ENCODE results near the gene AP1G2. TPM values are rescaled to one million over a fixed set of nuclear protein-coding genes. Genes with fewer than 3 reads are reported as not detected.
A peak's percentile ranks its signal among the peaks of the same experiment; 100 is the strongest.

Gene AP1G2
- total and polyA plus RNA-seq, 2 of the 13 experiments (the other 11 are each of a cell fraction or from before 2014, with no cell fraction given): 96.9 to 611 TPM

DNA sequence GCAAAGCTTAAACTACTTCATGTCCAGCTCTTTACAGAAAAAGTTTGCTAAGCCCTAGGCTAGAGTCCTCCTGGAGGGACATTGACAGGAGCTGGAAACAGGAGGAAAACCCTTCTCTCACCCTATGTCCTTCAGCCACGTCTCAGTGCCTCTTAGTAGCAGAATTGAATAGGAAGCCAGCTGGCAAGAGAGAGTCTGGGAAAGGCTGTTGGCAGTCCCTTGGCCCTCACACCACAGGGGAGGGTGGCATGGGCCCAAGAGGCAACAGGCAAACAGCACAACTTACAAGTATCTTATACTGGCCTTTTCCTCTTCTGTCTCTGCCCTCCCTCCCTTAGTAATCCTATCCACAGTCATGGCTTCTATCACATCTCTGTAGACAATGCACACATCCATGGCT, 40.9 kb upstream of the AP1G2 start (continued):
- TF ChIP-seq ZNF441 (CRISPR knock-in tag; IDR thresholded peaks at IDR 0.05; ENCODE audit: borderline replicate concordance) (no peak), ZNF841 (CRISPR knock-in tag; IDR thresholded peaks at IDR 0.05; ENCODE audit: borderline replicate concordance) (no peak), ZC3H4 (CRISPR knock-in tag; IDR thresholded peaks at IDR 0.05; ENCODE audit: borderline replicate concordance) (peak; percentile 52; the same call in 1 of the 2 replicates), MXD4 (CRISPR knock-in tag; IDR thresholded peaks at IDR 0.05) (no peak), KAT7 (CRISPR knock-in tag; IDR thresholded peaks at IDR 0.05; ENCODE audit: borderline replicate concordance) (no peak), ZNF615 (CRISPR knock-in tag; IDR thresholded peaks at IDR 0.05; ENCODE audit: borderline replicate concordance) (no peak), ATF7 (IDR thresholded peaks at IDR 0.05) (no peak), ATF7 (CRISPR knock-in tag; IDR thresholded peaks at IDR 0.05) (no peak), SRSF4 (IDR thresholded peaks at IDR 0.05; ENCODE audit: low read depth, low read length, poor library complexity, severe bottlenecking) (no peak), ZNF20 (CRISPR knock-in tag; IDR thresholded peaks at IDR 0.05) (no peak), EHMT2 (IDR thresholded peaks at IDR 0.05; ENCODE audit: borderline replicate concordance, low read depth, low read length) (no peak), GTF3A (CRISPR knock-in tag; conservative IDR thresholded peaks at IDR 0.05) (no peak), KLF9 (CRISPR knock-in tag; IDR thresholded peaks at IDR 0.05; ENCODE audit: low read depth) (no peak), ATRX (CRISPR knock-in tag; IDR thresholded peaks at IDR 0.05; ENCODE audit: borderline replicate concordance) (no peak)
- TF ChIP-seq, protein P1, sequence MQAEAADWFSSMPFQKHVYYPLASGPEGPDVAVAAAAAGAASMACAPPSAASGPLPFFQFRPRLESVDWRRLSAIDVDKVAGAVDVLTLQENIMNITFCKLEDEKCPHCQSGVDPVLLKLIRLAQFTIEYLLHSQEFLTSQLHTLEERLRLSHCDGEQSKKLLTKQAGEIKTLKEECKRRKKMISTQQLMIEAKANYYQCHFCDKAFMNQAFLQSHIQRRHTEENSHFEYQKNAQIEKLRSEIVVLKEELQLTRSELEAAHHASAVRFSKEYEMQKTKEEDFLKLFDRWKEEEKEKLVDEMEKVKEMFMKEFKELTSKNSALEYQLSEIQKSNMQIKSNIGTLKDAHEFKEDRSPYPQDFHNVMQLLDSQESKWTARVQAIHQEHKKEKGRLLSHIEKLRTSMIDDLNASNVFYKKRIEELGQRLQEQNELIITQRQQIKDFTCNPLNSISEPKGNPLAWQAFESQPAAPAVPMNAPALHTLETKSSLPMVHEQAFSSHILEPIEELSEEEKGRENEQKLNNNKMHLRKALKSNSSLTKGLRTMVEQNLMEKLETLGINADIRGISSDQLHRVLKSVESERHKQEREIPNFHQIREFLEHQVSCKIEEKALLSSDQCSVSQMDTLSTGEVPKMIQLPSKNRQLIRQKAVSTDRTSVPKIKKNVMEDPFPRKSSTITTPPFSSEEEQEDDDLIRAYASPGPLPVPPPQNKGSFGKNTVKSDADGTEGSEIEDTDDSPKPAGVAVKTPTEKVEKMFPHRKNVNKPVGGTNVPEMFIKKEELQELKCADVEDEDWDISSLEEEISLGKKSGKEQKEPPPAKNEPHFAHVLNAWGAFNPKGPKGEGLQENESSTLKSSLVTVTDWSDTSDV (CRISPR knock-in tag; IDR thresholded peaks at IDR 0.05): no peak
- TF ChIP-seq, protein P2, sequence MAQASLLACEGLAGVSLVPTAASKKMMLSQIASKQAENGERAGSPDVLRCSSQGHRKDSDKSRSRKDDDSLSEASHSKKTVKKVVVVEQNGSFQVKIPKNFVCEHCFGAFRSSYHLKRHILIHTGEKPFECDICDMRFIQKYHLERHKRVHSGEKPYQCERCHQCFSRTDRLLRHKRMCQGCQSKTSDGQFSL (CRISPR knock-in tag; IDR thresholded peaks at IDR 0.05): no peak
- TF ChIP-seq, protein P3, sequence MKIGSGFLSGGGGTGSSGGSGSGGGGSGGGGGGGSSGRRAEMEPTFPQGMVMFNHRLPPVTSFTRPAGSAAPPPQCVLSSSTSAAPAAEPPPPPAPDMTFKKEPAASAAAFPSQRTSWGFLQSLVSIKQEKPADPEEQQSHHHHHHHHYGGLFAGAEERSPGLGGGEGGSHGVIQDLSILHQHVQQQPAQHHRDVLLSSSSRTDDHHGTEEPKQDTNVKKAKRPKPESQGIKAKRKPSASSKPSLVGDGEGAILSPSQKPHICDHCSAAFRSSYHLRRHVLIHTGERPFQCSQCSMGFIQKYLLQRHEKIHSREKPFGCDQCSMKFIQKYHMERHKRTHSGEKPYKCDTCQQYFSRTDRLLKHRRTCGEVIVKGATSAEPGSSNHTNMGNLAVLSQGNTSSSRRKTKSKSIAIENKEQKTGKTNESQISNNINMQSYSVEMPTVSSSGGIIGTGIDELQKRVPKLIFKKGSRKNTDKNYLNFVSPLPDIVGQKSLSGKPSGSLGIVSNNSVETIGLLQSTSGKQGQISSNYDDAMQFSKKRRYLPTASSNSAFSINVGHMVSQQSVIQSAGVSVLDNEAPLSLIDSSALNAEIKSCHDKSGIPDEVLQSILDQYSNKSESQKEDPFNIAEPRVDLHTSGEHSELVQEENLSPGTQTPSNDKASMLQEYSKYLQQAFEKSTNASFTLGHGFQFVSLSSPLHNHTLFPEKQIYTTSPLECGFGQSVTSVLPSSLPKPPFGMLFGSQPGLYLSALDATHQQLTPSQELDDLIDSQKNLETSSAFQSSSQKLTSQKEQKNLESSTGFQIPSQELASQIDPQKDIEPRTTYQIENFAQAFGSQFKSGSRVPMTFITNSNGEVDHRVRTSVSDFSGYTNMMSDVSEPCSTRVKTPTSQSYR (CRISPR knock-in tag; IDR thresholded peaks at IDR 0.05; ENCODE audit: borderline replicate concordance): no peak
- TF ChIP-seq, protein P4, sequence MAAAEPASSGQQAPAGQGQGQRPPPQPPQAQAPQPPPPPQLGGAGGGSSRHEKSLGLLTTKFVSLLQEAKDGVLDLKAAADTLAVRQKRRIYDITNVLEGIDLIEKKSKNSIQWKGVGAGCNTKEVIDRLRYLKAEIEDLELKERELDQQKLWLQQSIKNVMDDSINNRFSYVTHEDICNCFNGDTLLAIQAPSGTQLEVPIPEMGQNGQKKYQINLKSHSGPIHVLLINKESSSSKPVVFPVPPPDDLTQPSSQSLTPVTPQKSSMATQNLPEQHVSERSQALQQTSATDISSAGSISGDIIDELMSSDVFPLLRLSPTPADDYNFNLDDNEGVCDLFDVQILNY (CRISPR knock-in tag; conservative IDR thresholded peaks at IDR 0.05): no peak
- TF ChIP-seq, protein P5, sequence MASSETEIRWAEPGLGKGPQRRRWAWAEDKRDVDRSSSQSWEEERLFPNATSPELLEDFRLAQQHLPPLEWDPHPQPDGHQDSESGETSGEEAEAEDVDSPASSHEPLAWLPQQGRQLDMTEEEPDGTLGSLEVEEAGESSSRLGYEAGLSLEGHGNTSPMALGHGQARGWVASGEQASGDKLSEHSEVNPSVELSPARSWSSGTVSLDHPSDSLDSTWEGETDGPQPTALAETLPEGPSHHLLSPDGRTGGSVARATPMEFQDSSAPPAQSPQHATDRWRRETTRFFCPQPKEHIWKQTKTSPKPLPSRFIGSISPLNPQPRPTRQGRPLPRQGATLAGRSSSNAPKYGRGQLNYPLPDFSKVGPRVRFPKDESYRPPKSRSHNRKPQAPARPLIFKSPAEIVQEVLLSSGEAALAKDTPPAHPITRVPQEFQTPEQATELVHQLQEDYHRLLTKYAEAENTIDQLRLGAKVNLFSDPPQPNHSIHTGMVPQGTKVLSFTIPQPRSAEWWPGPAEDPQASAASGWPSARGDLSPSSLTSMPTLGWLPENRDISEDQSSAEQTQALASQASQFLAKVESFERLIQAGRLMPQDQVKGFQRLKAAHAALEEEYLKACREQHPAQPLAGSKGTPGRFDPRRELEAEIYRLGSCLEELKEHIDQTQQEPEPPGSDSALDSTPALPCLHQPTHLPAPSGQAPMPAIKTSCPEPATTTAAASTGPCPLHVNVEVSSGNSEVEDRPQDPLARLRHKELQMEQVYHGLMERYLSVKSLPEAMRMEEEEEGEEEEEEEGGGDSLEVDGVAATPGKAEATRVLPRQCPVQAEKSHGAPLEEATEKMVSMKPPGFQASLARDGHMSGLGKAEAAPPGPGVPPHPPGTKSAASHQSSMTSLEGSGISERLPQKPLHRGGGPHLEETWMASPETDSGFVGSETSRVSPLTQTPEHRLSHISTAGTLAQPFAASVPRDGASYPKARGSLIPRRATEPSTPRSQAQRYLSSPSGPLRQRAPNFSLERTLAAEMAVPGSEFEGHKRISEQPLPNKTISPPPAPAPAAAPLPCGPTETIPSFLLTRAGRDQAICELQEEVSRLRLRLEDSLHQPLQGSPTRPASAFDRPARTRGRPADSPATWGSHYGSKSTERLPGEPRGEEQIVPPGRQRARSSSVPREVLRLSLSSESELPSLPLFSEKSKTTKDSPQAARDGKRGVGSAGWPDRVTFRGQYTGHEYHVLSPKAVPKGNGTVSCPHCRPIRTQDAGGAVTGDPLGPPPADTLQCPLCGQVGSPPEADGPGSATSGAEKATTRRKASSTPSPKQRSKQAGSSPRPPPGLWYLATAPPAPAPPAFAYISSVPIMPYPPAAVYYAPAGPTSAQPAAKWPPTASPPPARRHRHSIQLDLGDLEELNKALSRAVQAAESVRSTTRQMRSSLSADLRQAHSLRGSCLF (CRISPR knock-in tag; IDR thresholded peaks at IDR 0.05; ENCODE audit: borderline replicate concordance): no peak
